Germinal center (tissue), 1 donor: ENCODE results near the gene VTN.

Experiments used
- DNase-seq: peaks from one replicate; pipeline ENCODE4 v3.0.0; 2012; ENCODE audit warnings: mixed read lengths, low spot score

The VTN gene

DNA sequence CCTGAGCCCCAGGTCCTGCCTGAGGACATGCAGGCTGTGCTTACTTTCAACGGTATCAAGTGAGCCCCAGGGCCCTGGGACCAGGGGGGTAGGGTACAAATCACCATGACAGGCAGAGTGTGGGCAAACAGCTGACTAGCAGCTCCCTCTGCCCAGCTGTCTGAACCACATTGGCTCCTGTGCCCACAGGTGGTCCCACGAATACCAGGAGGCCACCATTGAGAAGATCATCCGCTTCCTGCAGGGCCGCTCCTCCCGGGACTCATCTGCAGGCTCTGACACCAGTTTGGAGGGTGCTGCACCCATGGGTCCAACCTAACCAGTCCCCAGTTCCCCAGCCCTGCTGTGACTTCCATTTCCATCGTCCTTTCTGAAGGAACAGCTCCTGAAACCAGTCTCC, 25.9 kb upstream of the VTN start:
- no peak for DNase-seq

DNA sequence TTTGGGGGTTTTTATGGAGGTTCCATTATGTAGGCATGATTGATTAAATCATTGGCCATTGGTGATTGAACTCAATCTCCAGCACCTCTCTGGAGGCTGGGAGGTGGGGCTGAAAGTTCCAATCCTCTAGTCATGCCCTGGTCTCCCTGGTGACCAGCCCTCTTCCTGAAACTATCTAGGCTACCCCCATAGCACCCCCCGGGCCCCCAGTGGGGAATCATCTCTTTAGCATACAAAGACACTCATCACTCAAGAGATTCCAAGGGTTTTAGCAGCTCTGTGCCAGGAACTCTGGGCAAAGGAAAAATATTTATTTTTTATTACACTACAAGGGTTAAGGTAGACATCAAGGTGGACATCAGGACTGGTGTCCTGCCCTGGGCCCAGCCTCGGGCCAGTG, 25.3 kb upstream of the VTN start:
- DNase-seq = no peak

DNA sequence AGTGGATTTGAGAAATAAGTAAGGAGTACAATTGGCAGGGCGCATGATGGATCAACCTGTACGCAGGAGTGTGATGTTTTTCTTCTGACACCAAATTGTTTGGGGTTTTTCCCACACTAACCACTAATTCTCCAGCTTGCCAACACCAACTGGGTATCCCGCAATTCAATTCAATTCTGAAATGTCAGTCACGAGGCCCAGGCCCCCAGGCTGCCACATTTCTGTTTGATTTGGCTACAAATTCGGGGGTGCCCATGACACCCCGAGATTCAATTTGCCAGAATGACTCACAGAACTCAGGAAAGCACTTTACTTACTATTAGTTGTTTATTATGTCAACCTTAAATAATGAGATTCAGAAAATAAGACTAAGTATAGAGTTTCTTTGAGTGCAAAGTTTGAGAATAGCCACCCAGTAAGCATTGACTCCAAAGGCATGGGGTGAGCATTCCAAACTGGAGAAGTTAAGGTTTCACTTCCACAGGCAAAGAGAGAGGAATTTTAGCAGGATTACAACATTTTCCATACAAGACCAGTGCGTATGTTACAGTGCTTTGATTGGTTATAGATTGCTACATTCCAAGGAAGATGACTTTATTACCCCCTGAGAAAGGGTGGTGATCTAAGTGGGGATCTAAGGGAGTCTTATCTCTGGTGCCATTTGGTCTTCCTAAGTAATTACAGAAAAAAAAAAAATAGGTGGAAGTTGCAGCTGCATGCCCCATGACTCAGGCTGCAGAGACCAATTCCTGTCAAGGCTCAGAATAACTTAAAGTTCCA, 24.4 kb upstream of the VTN start:
- DNase-seq = no peak

DNA sequence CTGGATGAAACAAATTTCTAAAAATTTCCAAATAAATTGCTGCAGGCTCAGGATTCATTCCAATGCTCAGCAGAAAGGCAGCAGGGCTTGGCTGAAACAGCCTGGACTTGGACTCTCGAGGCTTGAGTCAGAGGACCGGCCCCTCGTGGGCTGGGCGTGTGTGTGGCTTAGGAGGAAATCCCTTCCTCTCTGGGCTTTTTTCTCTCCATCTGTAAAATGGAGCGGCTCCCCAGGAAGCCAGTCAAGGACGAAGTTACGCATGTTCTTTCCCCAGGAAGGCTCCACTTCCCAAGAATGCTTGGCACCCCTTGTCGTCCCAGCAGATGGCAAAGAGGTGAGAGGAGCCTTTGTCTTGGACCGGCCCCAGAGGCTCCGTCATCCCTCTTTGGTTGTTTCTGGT, 22.4 kb upstream of the VTN start:
- no peak for DNase-seq

DNA sequence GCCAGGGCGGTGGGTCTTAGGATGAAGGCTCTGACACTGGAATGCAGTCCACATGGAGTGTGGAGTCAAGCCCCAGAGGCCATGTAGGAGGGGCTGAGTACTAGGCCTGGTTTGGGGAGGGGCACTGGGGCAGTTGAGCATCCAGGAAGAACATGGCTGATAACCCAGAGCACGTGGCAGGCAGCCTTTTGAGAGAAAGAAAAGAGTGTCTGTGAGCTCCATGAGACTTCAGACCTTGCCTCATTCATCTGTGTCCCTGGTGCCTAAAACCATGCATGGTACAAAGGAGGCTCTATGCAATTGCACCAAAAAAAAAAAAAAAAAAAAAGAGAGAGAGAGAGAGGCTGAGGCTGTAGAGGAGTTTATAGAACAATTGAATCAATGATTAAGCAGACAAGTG, 21.3 kb upstream of the VTN start:
- DNase-seq = no peak

DNA sequence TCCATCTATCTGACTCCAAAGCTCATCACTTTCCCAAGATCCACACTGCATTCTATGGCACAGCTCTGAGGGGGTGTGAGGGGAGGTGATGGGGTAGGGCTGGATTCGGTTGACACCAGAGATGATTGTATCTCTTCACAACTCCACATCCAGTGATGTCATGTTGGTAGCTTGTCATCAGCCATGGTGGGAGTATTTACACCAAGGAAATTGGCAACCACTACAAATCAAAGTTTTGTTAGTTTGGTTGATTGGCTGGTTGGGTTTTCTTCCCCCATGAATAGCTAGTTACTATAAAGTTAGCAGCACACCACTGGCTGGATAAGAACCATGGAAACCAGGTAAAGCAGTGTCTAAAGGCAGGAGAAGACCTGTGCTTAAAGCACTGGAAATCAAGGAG, 20.9 kb upstream of the VTN start:
- no peak for DNase-seq

DNA sequence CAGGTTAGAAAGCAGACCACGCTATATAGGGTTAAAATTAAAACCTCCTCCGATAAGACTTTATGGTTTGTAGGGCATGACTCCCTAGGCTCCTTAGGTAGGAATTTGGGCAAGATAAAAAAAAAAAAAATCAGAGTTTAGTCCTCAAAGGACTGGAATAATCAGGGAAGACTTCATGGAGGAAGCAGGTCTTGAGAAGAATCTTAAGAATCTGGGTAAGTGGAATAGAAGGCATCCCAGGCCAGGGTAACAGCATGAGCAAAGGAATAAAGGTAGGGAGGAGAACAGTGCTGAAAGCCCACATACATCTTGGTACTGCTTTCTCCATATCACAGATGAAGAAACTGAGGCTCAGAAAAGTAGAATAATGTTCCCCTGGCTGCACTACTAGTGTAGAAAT, 20.5 kb upstream of the VTN start:
- no peak for DNase-seq

DNA sequence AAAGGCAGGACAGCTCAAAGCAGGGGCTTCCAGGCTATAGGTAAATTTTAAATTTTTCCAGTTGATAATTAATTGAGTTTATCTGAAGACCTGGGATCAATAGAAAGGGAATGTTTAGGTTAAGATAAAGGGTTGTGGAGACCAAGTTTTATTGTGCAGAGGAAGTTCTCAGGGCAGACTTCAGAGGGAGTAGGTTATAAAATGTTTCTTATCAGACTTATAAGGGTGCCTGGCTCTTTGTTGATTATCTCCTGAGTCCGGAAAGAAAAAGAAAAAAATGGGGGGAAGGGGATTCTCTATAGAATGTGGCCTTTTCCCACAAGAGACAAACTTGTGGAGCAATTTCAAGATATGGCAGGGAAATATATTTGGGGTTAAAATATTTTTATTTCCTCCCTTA, 20.0 kb upstream of the VTN start:
- no peak for DNase-seq

DNA sequence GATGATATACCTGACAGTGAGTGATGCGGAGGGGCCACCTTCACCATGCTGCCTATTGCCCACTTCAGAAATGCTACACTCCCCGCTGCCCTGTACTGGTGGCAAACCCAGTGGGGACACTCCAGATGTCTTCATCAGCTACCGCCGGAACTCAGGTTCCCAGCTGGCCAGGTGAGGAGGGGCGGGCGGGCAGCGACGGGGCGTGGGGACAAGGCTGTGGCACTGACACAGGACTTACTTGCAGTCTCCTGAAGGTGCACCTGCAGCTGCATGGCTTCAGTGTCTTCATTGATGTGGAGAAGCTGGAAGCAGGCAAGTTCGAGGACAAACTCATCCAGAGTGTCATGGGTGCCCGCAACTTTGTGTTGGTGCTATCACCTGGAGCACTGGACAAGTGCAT, 18.0 kb upstream of the VTN start:
- DNase-seq = no peak

DNA sequence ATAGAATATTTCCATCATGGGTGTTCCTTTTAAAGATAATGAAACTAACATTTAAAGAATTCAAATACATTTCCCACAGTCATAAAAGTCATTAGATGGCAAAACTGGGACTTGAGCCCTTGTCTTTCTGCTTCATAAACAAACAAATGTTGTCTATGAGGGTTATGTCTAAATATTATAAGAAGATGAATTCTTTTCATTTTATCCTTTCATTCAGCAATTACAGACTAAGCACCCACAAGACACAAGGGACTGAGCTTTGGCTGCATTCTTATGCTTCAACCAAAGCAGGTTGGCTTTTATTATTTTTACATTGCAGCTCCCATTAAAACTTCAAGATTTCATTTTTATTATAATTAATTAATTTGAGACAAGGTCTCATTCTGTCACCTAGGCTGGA, 16.3 kb upstream of the VTN start:
- no peak for DNase-seq

DNA sequence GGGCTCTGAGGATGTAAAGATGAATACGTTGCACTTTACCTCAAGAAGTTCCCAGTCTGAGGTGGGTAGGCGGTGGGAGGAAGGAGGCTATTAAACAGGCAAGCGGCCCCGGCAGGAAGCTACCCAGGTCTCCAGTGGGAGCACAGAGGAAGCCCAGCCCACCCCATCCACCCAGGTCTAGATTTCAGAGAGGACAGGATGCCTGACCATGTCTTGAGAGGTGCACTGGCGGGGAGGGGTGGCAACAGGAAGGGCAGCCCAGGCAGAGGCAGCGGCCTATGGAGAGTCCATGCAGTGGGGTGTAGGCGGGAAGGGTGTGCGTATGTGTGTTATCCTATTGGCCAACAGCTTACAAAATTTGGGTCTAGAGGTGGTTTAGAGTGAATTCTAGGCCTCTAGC, 15.3 kb upstream of the VTN start:
- no peak for DNase-seq

DNA sequence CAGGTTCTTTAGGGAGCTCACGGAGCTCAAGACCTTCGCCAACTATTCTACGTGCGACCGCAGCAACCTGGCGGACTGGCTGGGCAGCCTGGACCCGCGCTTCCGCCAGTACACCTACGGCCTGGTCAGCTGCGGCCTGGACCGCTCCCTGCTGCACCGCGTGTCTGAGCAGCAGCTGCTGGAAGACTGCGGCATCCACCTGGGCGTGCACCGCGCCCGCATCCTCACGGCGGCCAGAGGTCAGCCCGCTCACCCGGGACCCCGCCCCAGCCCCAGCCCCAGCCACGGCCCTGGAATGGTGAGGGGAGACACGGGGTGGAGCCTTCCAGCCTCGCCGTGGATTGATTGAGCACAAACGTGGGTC, 14.9 kb upstream of the VTN start:
- DNase-seq = no peak

DNA sequence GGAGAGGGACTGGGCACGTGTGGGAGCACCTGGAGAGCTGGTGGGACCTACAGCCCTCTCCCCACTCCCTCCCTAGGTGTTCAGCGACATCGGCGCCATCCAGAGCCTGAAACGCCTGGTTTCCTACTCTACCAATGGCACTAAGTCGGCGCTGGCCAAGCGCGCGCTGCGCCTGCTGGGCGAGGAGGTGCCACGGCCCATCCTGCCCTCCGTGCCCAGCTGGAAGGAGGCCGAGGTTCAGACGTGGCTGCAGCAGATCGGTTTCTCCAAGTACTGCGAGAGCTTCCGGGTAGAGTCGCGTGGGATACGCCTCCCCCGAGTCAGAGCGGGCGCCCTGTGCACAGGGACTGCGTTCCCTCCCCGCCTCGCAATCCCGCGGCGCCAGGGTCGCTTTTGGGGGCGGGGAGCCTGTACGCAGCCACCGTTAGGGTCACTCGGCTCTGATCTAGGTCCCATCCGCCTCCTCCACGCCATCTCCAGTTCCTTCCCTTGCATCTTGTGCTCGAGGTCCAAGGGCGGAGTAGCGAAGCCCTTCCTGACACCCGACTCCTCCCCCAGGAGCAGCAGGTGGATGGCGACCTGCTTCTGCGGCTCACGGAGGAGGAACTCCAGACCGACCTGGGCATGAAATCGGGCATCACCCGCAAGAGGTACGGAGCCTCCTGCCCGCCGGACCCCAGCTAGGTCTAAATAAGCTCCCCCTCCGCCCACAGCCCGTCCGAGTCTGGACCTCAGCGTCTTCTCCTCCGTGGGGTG, 14.4 kb upstream of the VTN start:
- peak; percentile 33 for DNase-seq

DNA sequence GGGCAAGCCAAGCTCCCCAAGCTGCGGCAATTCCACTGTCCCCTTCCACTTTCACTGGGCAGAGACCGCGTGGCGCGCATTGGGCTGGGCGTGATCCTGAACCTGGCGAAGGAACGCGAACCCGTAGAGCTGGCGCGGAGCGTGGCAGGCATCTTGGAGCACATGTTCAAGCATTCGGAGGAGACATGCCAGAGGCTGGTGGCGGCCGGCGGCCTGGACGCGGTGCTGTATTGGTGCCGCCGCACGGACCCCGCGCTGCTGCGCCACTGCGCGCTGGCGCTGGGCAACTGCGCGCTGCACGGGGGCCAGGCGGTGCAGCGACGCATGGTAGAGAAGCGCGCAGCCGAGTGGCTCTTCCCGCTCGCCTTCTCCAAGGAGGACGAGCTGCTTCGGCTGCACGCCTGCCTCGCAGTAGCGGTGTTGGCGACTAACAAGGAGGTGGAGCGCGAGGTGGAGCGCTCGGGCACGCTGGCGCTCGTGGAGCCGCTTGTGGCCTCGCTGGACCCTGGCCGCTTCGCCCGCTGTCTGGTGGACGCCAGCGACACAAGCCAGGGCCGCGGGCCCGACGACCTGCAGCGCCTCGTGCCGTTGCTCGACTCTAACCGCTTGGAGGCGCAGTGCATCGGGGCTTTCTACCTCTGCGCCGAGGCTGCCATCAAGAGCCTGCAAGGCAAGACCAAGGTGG, 11.2 kb upstream of the VTN start:
- DNase-seq = no peak

DNA sequence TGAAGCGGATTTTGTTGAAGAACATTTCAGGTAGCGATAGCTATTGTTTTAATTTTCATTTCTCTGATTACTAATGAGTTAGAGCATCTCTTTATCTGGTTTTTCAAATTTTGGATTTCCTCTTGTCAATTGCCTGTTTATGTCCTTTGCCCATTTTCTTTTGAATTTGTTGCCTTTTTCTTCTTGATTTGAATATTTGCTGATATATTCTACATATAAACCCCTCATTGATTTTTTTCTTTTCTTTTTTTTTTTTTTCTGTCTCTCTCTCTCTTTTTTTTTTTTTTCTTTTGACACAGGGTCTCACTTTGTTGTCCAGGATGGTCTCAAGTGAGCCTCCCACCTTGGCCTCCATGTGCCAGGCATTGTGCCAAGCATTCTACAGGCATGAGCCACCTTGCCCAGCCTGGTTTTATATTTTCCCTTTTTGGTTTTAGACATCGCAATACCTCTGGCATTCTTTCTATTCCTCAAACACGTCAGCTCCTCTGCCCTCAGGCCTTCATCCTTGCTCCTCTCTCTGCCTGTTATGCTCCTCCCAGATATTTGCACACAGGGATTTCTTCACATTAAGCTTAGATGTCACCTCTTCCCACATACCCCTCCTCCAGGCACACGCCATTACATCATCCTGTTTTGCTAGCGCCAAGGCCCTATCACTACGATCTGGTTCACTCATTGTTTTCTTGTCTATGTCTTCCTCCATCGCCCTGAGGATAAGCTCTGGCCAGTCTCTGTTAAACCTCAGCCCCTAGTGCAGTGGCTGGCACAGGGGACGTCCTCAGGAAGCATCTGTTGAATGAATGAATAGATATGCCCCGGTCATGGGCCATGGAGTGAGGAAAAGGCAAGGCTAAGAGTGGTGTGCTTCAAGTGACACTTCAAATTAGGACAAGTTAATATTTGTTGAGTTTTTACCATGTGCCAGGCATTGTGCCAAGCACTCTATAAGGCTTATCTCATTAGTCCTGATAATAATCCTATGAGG, 10.0 kb upstream of the VTN start:
- no peak for DNase-seq

DNA sequence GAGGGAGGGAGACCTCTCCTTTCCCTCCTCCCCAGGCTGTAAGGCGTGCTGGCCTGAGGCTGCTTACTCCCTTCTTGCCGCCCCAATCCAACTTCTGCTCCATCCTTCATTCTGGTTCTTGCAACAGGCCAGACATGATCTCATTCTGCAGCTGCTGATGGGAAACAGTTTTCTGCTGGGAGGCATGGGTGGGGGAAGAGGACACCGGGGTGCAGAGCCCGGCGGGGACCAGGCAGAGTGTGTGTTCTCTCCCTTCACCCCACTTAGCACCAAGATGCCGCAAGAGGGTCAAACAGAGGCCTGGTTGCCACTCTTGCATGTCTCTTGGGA, 2.8 kb upstream of the VTN start:
- no peak for DNase-seq

DNA sequence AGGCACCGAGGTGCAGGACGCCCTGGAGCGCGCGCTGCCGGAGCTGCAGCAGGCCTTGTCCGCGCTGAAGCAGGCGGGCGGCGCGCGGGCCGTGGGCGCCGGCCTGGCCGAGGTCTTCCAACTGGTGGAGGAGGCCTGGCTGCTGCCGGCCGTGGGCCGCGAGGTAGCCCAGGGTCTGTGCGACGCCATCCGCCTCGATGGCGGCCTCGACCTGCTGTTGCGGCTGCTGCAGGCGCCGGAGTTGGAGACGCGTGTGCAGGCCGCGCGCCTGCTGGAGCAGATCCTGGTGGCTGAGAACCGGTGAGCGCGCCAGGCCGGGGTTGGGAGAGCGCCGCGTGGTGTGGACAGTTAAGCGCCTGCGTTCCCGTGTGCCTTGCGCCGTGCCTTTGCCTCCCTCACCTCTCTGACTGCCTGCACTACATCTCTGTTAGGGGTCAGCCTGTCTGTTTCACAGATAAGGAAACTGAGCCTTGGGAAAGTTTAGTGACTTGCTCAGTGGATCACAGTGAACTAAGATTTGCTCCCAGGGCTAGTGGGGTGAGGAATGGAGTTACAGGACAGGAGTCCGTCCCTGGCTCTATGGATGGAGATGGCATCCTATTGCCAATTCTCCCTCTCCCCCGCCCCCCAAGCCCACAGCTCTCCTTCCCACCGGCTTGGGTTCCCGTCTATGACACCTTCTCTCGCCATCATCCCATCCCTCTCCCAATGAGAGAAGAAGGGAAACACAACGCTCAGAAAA, 2.3 kb upstream of the VTN start:
- peak; percentile 36 for DNase-seq

DNA sequence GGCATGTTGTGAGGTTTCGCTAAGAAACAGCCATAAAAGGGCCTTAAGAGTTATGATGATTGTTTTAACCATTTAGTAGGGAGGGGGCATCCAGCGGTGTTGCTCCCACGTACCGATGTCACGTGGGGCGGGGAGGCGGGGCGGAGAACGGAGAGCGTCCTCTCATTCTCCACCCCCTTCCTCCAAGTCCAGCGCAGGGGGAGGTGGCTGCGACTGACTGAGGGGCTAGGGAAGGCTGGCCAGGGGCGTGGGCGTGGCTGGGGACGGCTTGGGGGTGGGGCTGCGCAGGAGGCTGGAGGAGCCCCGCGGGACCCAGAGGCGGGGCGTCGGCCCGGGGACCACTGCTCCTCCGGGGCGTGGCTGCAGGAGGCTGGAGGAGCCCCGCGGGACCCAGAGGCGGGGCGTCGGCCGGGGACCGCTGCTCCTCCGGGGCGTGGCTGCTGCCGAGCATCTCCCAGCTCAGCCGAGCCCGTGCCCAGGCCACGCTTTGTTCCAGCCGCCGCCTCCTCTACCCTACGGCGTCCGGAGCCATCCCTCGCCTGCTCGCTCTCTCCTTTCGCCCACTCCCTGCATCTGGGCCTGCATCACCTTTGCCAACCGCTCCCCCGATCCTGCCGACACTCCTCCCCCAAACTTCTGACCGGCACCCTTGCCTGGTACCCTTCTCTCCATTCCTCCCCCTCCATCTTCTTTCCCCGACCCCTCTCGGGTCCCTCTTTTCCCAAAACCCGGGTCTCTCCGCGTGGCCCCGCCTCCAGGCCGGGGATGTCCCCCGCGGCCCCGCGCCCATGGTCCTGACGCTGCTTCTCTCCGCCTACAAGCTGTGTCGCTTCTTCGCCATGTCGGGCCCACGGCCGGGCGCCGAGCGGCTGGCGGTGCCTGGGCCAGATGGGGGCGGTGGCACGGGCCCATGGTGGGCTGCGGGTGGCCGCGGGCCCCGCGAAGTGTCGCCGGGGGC, 1.4 kb upstream of the VTN start, which contains the start of gene SARM1:
Gene SARM1 (plus strand): TSS at position 450 of the 958 bp plus-strand sequence. CDS start 339 bp downstream, at position 789.
- DNase-seq = peak; percentile 93

DNA sequence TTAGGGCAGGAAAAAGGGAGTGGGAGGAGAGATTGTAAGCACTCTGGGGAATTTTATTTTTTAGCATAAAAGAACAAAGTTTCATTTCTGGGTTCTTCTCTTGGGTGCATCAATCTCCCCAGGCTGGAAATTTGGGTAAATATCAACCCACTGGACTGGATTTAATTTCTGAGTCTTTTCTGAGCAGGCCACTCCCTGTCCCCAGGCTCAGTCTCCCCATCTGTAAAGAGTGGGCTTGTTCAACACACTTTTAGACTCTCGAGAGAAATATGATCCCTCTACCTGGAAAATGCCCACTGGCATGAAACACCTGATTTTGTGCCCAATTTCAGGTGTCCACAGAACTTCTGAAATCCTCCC, 617 bp upstream of the VTN start:
- DNase-seq = no peak

DNA sequence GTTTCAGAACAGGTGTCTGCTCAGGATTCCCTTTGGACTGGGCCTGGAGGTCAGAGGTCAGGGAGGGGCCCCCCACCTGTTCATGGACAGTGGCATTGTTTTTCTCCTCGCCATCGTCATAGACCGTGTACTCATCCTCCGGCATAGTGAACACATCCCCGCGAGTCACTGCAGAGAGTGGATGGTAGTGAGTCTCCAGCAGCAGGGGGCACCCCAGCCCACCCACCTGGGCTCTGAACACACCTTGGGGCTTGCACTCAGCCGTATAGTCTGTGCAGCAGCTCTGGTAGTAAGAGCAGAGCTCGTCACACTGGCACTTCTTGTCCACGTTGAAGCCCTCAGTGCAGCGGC, 448 bp downstream of the VTN start:
- no peak for DNase-seq
